ENCODE measurements around the gene GPR52. TPM values are rescaled to one million over a fixed set of nuclear protein-coding genes. Genes with fewer than 3 reads are reported as not detected.
A peak's percentile ranks its signal among the peaks of the same experiment; 100 is the strongest.

Gene GPR52
- total RNA-seq, 1 donor from 2014 or later: 1.3 TPM

DNA sequence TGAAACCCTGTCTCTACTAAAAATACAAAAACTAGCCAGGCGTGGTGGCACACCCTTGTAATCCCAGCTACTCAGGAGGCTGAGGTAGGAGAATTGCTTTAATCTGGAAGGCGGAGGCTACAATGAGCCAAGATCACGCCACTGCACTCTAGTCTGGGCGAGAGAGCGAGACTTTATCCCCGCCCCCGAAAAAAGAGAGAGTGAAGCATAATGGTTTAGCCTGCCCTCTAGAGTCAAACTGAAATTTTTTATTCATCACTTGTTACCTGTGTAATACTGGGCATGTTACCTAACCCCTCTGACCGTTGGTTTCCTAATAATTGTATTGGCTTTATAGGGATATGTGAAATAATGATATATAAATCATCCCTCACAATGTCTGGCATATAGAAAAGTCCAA lies 18.8 kb downstream of the GPR52 start:
- DNase-seq (ENCODE audit: low read depth): no peak

DNA sequence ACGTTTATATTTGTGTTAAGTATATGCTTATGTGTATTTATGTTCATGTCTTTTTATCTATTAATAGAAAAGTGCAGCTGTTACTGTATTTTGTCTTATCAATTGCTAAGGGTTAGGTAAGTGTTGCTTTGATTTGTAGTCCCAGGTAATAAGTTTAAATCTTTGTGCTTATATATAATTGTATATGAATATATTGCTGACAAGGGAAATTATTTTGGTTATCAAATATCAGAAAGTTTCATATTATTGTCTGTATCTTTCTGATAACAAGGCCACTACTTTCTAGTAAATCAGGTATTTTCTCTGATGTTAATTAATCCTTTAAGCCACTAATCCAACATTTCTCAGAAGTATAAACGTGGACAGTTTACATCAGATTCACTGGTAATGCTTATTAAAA lies 21.3 kb downstream of the GPR52 start:
- no peak for DNase-seq (ENCODE audit: low read depth)

DNA sequence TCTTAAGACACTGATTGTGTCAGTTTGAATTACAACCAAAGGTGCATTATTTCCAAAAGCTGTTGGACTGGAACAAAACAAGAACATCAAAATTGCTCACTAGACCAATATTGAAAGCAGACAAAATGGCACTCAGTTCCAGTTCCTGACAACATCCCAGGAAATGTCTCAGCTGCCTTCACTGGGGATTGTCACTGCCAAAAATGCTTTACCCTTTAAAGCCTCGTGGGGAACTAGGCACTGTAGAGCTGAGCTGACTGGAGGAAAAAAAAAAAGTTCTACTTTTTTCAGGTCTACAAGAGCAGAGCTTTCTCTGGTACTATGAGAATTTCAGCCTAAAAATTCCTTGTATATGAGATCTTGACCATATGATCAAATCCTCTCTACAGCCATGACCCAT lies 21.9 kb downstream of the GPR52 start:
- no peak for DNase-seq (ENCODE audit: low read depth)

DNA sequence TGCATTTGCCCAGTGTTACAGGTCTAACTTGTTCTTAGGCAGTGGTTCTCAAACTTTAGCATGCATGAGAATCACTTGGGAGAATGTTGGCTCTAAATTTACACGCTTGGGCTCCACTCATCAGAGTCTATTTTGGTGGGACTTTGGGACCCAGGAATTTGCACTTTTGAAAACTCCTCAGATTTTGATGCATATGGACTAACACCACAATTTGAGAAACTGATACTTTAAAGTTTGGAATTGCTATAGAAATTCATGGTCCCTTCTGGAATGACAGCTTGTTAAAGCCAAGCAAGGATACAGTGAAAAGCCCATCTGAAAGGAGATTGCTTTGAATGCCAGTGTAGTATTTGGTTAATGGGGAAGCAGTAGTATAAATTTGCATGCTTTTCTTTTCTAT lies 31.5 kb downstream of the GPR52 start:
- DNase-seq (ENCODE audit: low read depth): no peak

DNA sequence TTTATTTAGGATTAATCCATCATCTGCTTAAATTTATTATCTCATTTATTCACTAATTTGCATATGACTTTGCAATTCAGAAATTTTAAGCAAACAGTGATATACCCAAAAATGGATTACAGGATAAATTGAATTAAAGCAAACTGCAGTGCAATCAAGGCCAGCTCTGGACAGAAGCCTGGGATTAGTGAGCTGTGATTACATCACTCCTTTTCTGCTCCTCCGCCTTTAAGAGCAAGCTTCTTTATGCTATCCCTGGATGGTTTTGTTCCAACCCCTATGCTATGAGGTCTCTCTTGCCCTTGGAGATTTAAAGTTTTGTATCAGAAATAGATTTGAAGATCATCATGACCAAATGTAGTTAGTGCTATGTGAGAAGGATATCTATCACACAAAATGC lies 32.6 kb downstream of the GPR52 start:
- DNase-seq (ENCODE audit: low read depth): no peak

DNA sequence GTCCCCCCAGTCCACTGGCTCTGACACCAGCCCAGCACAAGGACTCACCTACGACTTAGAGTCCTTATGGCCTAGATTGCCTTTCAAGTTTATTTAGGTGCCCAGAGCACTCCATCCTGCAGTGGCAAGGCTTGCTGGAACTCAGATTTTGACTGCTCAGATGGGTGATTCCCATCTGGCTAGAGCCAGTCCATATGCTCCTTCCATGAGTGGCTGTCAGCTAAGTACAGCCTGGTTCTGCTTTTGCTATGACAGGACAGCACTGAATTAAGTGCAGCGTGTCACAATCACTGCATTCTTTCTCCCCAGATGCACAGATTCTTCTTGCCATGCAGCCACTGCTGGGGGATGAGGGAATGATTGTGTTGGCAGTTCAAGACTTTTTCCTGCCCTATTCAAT lies 43.8 kb downstream of the GPR52 start:
- no peak for DNase-seq (ENCODE audit: low read depth)

DNA sequence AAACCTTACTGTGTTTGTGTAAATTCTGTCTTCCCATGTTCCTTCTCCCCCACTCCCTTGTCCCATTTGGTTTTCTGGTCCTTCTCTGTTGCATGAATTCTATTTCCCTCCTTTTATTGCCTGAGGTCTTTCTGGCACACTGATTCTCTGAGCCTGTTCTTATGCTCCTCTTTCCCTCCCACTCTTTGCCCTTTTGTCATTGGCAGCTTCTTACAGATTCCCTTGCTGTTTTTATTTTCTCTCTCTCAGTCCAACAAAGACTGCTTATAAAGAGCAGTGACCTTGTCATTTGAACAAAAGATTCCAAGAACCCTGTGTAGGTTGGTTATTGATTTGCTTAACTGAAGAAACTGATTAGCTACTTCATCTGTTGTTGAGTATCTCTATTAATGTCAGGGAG lies 49.7 kb downstream of the GPR52 start:
- DNase-seq (ENCODE audit: low read depth): peak; percentile 19

Measured in renal cortical epithelial cell (primary cell).